Coronary artery (tissue), 2 donors: ENCODE measurements around the gene ACOT7.

ENCODE experiments used
- DNase-seq: peaks from one replicate; pipeline ENCODE4 v3.0.0-alpha.2; 2017; ENCODE audit warnings: low spot score
- H3K27ac ChIP-seq, 2 donors: fragments of 200-600 bp; sonication (generic); one replicate each; pipeline ENCODE4 v1.5.1; 2016 to 2019
- H3K4me3 ChIP-seq: fragments of 200-600 bp; sonication (generic); 2 replicates; pipeline ENCODE4 v1.5.1; 2016; ENCODE audit warnings: mild to moderate bottlenecking, moderate library complexity
- TF ChIP-seq, protein P1 (sequence below): fragments of 200-600 bp; sonication (generic); IDR thresholded peaks from one replicate; pipeline ENCODE4 v1.5.1; 2019; ENCODE audit warnings: antibody characterized with exemption

ACOT7 gene

DNA sequence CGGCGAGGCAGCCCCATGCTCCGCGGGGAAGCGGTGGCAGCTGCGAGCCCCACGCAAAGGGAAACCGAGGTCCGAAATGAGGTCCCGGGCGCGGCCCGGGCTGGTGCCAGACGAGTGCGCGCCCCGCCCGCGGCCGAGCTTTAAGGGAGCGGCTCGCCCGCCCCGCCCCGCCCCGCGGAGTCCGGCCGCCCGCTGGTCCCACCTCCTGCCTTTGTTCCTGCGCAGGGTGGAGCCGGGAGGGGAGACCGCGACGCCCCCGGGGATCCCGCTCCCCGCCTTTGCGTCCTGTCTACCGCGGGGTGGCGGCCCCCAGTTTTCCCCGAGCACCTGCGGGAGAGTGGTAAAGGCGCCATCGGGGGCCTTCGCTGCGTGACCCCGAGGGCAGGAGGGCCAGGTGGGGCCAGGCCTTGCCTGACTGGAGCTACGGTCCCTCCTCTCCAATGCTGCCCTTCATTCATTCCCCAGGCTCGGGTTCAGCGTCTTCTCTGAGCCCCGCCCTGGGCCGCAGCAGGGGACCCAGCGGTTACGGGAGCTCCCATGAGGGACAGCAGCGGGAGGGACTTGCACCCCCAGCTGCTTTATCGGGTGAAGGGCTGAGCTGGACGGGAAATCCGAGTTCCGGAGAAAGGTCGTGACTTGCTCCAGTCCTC is 26.4 kb upstream of the ACOT7 start, which contains the start of gene HES2:
Gene HES2, minus strand, starts transcription at position 116 of the 650 bp plus-strand sequence. Its CDS starts 99 bp downstream, at position 17.
- no peak for DNase-seq
- no peak within 1 kb of the TSS for H3K27ac ChIP-seq
- TF ChIP-seq, protein P1, sequence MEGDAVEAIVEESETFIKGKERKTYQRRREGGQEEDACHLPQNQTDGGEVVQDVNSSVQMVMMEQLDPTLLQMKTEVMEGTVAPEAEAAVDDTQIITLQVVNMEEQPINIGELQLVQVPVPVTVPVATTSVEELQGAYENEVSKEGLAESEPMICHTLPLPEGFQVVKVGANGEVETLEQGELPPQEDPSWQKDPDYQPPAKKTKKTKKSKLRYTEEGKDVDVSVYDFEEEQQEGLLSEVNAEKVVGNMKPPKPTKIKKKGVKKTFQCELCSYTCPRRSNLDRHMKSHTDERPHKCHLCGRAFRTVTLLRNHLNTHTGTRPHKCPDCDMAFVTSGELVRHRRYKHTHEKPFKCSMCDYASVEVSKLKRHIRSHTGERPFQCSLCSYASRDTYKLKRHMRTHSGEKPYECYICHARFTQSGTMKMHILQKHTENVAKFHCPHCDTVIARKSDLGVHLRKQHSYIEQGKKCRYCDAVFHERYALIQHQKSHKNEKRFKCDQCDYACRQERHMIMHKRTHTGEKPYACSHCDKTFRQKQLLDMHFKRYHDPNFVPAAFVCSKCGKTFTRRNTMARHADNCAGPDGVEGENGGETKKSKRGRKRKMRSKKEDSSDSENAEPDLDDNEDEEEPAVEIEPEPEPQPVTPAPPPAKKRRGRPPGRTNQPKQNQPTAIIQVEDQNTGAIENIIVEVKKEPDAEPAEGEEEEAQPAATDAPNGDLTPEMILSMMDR = no peak
- H3K4me3 ChIP-seq = peak within 1 kb of the TSS; percentile 65

DNA sequence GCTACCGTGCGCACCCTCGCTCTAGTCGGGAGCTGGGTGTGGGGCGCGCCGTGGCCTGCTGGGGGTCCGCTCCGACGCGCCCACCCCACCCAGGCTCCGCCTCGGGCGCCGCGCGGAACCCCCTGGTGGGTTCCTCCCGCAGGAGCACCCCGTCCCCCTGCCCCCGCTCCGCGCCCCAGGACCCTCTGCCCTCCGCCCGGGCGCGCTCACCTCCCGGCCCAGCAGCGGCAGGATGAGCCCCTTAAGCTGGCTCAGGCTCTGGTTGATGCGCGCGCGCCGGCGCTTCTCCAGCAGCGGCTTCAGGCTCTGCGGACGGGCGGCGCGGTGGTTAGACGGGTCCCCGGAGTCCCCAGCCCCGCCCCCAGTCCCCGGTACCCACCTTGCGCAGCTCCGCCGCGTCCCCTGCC is 25.8 kb upstream of the ACOT7 start:
- Histone ChIP-seq H3K27ac (no peak overlapping the region), H3K4me3 (peak overlapping the region; percentile 65)
- no peak for DNase-seq
- TF ChIP-seq, protein P1 = no peak

DNA sequence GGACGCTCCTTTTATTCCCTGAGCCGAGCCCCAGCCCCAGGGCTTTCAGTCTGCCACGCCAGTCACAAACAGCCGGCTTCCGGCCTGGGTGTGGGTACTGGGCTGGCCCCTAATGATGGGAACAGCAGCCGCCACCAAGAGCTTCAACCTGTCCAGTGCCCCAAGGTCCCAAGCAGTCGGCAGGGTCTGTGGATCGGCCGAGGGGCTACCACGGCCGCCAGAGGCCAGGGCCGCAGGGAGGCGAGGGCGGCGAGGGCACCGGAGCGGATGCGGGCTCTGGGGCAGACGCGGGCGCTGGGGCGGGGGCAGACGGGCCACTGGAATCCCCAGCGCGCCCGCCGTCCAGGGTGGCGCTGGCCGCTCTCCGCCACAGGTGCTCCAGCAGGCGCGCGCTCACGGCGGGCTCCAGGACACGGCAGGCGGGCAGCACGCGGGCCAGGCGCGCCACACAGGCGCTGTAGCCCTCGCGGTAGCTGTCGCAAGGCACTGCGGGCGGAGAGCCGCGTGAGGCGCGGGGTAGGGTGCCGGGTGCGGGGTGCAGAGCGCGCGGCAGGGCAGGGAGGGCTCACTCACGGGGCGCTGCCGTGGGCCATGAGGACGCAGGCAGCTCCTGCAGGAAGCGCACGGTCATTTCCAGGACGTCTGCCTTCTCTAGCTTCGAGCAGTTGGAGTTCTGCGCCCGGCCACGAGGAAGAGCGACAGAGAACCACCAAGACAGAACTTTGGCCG is 25.3 kb upstream of the ACOT7 start:
- Histone ChIP-seq H3K27ac (no peak overlapping the region), H3K4me3 (peak overlapping the region; percentile 65)
- no peak for DNase-seq
- TF ChIP-seq, protein P1 = no peak

DNA sequence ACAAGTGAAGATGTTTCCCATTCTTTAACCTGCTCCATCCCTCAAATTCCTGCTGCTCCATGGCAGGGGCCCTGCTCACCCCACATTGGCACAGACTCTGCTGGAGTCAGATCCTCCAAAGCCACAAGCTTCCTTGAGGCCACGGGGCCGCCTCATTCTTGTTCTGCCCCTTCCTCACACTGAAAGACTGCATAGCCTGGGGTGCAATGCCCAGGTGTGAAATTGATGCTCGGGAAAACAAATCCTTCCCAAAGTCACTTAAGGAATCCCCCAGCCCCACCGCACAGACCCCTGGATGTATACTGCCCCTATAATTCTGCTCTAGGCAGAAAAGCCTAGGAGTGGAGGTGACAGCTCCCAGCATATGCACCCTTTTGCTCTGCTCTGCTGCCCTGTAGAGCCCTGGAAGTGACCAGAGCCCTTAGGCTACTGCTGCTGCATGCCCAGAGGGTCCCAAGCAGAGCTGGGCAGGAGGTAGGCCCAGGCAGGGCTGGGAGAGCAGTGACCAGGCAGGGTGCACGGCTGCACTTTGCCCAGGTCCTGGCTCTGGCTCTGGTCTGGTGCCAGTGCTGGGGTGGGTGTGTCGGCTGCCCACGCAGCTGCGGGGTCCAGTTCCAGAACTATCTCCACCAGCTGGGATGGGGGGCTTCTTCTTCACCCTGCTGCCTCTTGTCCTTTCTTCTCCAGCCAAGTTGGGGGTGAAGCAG is 24.5 kb upstream of the ACOT7 start:
- Histone ChIP-seq H3K27ac (no peak overlapping the region), H3K4me3 (no peak overlapping the region)
- no peak for DNase-seq
- TF ChIP-seq, protein P1 = no peak

DNA sequence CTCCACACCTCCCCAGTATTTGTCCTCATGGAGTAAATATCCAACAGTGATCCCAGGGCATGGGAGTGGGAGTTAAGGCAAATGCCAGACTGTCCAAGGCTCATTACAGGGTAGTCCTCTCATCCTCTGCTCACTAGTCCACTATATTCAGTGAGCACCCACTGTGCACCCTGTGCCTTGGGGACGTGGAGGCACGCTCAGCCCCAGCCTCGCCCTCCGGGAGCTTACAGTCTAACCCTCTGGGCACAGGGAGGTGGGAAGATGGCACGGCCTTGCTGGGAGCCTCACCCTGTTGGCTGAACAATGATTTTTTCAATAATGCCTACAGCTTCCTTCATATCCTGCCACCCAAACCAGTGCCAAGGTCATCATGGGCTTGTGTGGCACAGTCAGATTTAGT is 23.3 kb upstream of the ACOT7 start:
- H3K4me3 ChIP-seq = no peak overlapping the region
- TF ChIP-seq, protein P1 = no peak
- H3K27ac ChIP-seq = no peak overlapping the region
- no peak for DNase-seq

DNA sequence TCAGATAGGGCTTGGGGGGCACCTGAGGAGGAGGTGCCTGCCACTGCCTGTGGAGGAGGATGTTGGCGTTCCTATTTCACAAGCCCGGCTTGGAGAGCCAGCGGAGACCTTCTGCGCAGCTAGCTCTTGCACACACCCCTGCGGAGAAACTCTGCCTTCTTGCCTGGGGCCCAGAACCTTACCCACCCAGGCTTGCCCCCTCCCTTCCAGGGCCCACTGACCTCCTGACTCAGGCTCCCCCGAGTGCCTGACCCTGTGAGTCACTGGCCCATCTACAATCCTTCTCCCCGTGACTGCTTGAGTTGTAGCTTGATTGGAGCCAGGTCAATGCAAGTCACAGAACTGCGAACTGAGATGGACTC is 22.7 kb upstream of the ACOT7 start:
- H3K4me3 ChIP-seq = no peak overlapping the region
- DNase-seq = no peak
- H3K27ac ChIP-seq = no peak overlapping the region
- TF ChIP-seq, protein P1 = no peak
